ENCODE measurements around the gene TIMM13. TPM values are rescaled to one million over a fixed set of nuclear protein-coding genes. Genes with fewer than 3 reads are reported as not detected.
"Not testable (repeated sequence)": the region's sequence is repeated elsewhere in the genome, so short reads cannot be mapped to it uniquely, and the experiment has no call there.

TIMM13 gene
- total RNA-seq, 1 donor from 2014 or later, result 96.6 TPM

- DNase-seq (no peak), ATAC-seq (ENCODE audit: poor library complexity) (no peak)
- intact Hi-C loops (cut with DNase I), result no loop called here
These were observed 6.9 kb downstream of the TIMM13 start for GRCh38 chr19:2420490-2420889.

GRCh38 chr19:2419754-2420153, 7.6 kb downstream of the TIMM13 start:
- intact Hi-C loops (cut with DNase I), result no loop called here
- no peak for DNase-seq
- no peak for ATAC-seq (ENCODE audit: poor library complexity)

GRCh38 chr19:2417881-2418406, 9.4 kb downstream of the TIMM13 start:
- no peak for ATAC-seq (ENCODE audit: poor library complexity)
- intact Hi-C loops (cut with DNase I), result no loop called here
- no peak for DNase-seq

GRCh38 chr19:2417436-2417835, 9.9 kb downstream of the TIMM13 start:
- intact Hi-C loops (cut with DNase I); ATAC-seq (ENCODE audit: poor library complexity); DNase-seq: not testable (repeated sequence)

- DNase-seq (no peak), ATAC-seq (ENCODE audit: poor library complexity) (peak; percentile 42)
- intact Hi-C loops (cut with DNase I), result no loop called here
These were observed 10.9 kb downstream of the TIMM13 start for GRCh38 chr19:2416321-2417097.

GRCh38 chr19:2415973-2416319, 11.4 kb downstream of the TIMM13 start:
- DNase-seq, result no peak
- intact Hi-C loops (cut with DNase I), result no loop called here
- no peak for ATAC-seq (ENCODE audit: poor library complexity)

GRCh38 chr19:2415281-2415972, 12.0 kb downstream of the TIMM13 start:
- intact Hi-C loops (cut with DNase I), result no loop called here
- ATAC-seq (ENCODE audit: poor library complexity), result no peak
- DNase-seq, result no peak

GRCh38 chr19:2413629-2414028, 13.8 kb downstream of the TIMM13 start:
- DNase-seq (no peak), ATAC-seq (ENCODE audit: poor library complexity) (no peak)
- intact Hi-C loops (cut with DNase I), result no loop called here

GRCh38 chr19:2413159-2413558, 14.2 kb downstream of the TIMM13 start:
- ATAC-seq (ENCODE audit: poor library complexity), result no peak
- intact Hi-C loops (cut with DNase I), result no loop called here
- no peak for DNase-seq

- intact Hi-C loops (cut with DNase I), result no loop called here
- DNase-seq (no peak), ATAC-seq (ENCODE audit: poor library complexity) (no peak)
These were observed 14.9 kb downstream of the TIMM13 start for GRCh38 chr19:2412449-2412848.

- DNase-seq, result no peak
- intact Hi-C loops (cut with DNase I), result no loop called here
- no peak for ATAC-seq (ENCODE audit: poor library complexity)
These were observed 15.7 kb downstream of the TIMM13 start for GRCh38 chr19:2411709-2412108.

GRCh38 chr19:2410023-2410422, 17.4 kb downstream of the TIMM13 start:
- ATAC-seq (ENCODE audit: poor library complexity), result no peak
- intact Hi-C loops (cut with DNase I), result no loop called here
- DNase-seq, result no peak

GRCh38 chr19:2409352-2409912, 18.0 kb downstream of the TIMM13 start:
- intact Hi-C loops (cut with DNase I), result no loop called here
- ATAC-seq (ENCODE audit: poor library complexity) (no peak), DNase-seq (no peak)

- no peak for ATAC-seq (ENCODE audit: poor library complexity)
- intact Hi-C loops (cut with DNase I), result no loop called here
- DNase-seq, result no peak
These were observed 19.1 kb downstream of the TIMM13 start for GRCh38 chr19:2408247-2408646.

GRCh38 chr19:2399582-2399981, 27.8 kb downstream of the TIMM13 start:
- intact Hi-C loops (cut with DNase I), result no loop called here
- DNase-seq, result no peak
- ATAC-seq (ENCODE audit: poor library complexity), result no peak

- ATAC-seq (ENCODE audit: poor library complexity) (no peak), DNase-seq (no peak)
- intact Hi-C loops (cut with DNase I), result no loop called here
These were observed 28.6 kb downstream of the TIMM13 start for GRCh38 chr19:2398735-2399305.

GRCh38 chr19:2397173-2397572, 30.2 kb downstream of the TIMM13 start:
- intact Hi-C loops (cut with DNase I); ATAC-seq (ENCODE audit: poor library complexity); DNase-seq: not testable (repeated sequence)

GRCh38 chr19:2395293-2395829, 32.0 kb downstream of the TIMM13 start:
- DNase-seq; intact Hi-C loops (cut with DNase I); ATAC-seq (ENCODE audit: poor library complexity): not testable (repeated sequence)

All from Right ventricle myocardium superior (tissue), 1 donor.